Activated CD4-positive, alpha-beta T cell treated with anti-CD3 and anti-CD28 coated beads, Interleukin-2, amount 50 U/mL, for 4 hours (primary cell): Measurements from ENCODE around the gene FSIP1.

Experiments
- DNase-seq, 2 experiments: peaks; one replicate each; pipeline ENCODE4 v3.0.0-alpha.2; 2020

The FSIP1 gene

DNA sequence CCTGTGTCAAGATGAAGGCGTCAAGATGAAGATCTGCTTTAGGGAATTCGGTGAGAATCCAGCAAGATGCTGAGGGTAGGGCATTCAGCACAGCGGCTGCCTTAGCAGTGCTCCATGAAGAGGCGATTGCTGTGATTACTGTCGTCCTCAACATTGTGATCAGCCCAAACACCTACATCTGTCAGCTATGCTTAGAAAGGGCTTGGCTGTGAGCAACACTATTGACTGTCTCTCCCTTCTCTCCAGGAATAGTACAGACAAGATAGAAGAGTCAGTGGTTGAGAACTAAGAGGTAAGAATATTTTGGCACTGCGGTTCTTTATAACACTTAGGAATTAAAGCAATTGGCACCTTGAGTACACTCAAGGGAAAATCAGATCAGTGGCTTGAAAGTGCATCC, 110.5 kb downstream of the FSIP1 start:
- DNase-seq = no peak

DNA sequence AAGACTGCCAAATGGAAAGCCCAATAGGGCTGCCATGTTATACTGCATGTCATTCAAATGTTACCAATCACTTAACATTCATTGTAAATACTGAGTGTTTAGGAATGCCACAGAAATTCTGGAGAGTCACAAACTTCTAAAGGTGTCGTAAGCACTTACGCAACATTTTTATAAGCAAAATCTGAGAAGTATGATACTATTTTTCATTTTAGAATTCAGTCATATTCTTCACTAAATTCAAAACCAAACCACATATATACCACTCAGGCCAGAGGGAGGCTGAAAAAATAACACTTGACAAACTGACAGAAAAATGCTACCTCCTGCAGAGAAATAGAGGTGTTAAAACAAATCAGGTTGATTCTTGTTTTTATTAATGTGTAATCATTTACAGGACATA, 112.0 kb downstream of the FSIP1 start:
- no peak for DNase-seq

DNA sequence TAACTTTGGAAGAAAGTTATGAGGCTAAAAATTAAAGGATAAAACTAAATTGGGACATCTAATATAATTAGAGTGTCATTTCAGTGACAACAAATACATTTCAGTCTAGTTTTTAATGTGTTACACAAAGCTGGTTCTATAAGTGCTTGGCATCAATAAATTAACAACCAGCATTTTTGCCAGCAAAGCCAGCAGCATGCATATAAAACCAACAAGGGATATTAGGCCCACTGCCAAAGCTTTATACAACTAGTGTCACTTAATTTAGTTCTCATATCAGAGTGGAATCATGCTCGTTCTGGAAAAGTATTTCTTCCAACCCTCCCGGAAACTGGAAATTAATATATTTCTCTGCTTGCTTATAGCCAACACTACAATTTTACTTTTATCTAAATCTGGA, 113.0 kb downstream of the FSIP1 start:
- no peak for DNase-seq

- DNase-seq = no peak
These were observed 113.4 kb downstream of the FSIP1 start for GRCh38 chr15:39669241-39669640.

DNA sequence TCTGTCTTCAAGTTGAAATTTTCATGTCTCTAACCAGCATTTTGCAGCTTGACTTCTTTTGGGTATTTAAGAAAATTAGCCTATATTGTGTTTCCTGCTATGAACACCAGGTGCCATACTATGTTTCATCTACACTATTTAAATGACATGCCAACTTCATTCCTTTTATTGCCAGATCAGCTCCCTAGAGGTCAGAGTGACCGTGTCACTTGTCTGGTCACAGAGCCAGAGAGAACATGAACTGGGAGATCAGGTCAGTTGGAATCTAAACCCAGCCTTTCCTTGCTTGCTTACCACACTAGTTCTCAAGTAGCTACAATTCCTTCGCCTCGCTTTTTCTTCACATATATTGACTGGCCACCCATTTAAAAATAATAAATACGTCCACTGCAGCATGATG, 114.2 kb downstream of the FSIP1 start:
- DNase-seq = no peak

DNA sequence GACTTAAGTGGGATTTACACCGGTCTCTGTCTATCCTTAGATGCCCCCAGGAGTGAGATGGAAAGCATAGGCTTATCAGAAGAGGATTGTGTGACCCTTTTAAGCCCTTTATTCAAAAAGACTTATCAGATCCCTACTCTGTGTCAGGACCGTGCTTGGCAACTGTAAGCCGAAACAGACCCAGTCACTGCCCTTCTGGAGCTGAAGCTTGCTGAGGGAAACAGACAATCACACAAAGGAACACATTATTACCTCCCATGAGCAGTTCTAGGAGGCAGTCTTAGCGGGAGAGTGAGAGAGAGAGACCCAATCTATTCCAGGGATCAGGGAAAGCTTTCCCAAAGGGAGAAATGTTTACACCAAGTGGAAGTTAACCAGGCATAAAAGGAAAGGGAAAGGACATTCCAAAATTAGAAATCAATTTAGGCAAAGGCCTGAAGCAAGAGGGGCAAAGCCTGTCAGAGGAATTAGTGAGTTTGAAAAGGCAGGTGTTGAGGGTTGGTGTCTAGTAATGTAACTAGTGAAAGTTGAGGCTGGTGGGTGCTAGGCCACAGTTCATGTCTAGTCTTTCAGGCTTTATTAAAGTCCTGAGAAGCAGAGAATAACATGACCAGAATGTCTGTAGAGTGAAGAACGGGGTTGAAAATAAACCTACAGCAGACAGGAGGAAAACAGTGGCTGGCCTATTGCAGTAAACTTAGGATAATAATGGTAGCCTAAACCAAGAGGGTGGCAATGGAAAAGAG, 115.1 kb downstream of the FSIP1 start:
- DNase-seq = no peak

DNA sequence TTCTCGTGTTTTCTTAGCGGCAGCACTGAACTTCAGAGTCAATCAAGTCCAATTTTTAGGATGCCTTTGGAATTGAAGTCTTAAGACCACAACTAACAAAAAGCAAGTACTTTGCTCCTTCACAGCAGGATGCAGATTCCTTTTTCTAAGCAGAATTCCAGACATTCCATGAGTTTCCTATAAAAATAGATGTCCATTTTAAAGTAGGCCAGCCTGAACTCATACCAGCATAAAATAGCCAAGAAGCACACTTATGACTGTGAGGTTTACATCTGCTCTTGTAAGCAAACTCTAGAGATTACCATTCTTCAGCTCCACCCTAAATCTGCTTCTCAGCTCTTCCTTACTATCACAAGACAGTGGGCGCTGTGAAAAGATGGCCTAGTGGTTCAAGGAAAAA, 116.0 kb downstream of the FSIP1 start:
- no peak for DNase-seq

- no peak for DNase-seq
These were observed 116.9 kb downstream of the FSIP1 start for GRCh38 chr15:39665629-39666250.

DNA sequence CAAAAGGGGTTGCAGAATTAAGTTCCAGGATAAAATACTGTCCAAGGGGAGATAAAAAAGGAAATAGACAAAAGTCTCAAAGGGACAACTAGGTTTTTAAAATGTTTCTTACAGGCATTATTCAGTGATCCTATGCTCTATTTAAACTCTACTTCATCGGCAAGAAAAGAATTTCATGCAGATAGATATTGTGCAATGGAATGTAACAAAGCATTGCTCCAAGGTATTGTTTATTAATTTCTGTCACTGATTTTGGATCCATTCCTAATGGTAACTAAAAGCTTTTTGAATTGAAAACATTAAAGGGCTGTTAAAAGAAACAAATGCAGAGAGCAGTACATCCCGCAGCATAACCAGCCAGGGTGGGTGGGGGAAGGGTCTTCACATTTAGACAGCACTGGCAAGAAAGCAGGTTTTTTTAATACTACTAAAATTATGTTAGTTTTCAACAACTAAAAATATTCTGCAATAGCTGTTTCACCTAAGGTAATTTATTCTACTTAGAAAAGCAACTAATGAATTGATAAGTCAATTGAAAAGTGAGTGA, 118.9 kb downstream of the FSIP1 start:
- no peak for DNase-seq

DNA sequence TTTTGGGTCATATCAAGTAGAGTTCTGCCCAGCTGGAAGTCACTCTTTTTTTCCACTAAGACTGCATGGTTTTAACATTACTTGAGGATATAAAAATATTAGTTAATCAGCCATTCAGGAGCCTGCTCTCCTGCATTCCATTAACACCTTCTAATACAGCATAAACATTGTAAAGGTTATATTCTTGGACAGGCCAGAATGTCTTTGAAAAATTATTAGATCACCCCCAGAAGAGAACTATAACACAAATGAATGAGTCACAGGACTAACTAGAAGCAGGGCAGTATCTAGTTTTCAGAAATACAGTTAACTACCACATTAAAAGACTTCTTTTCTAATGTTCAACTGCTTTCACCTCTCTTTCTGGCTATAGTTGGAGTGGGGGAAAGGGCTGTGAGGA, 120.9 kb downstream of the FSIP1 start:
- DNase-seq = no peak

DNA sequence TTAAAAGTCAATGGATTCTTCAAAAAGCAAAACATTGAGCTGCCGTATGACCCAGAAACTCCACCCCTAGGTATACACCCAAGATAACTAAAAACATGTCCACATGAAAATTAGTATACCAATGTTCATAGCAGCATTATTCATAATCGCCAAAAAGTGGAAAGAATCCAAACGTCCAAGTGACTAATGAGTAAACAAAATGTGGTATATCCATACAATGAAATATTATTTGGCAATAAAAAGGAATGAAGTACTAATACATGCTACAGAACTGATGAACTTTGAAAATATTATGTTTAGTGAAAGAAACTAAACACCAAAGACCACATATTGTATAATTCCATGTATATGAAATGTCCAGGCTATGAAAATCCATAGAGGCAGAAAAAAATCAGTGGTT, 123.9 kb downstream of the FSIP1 start:
- DNase-seq = no peak

- DNase-seq = no peak
These were observed 125.0 kb downstream of the FSIP1 start for GRCh38 chr15:39657668-39658067.

DNA sequence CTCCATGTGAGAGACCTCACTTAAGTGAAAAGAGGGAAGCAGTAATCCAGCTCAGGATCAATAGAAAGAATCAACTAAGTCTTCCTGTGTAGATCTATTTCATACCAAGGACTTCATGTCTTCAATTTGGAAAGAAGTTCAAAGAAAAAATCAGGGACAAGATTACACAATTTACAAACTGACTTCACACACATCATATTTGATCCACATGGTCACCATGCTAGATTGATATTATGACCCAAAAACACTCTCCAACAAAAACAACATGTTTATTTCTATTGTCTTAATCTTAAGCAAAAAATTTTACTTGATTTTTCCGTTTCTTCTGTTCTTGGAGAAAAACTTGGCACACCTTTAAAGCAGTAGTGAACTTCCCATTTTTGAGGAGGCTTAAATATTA, 125.5 kb downstream of the FSIP1 start:
- DNase-seq = no peak

- no peak for DNase-seq
These were observed 128.3 kb downstream of the FSIP1 start for GRCh38 chr15:39654304-39654703.

- no peak for DNase-seq
These were observed 130.8 kb downstream of the FSIP1 start for GRCh38 chr15:39651881-39652280.

- DNase-seq = no peak
These were observed 131.3 kb downstream of the FSIP1 start for GRCh38 chr15:39651295-39651694.

DNA sequence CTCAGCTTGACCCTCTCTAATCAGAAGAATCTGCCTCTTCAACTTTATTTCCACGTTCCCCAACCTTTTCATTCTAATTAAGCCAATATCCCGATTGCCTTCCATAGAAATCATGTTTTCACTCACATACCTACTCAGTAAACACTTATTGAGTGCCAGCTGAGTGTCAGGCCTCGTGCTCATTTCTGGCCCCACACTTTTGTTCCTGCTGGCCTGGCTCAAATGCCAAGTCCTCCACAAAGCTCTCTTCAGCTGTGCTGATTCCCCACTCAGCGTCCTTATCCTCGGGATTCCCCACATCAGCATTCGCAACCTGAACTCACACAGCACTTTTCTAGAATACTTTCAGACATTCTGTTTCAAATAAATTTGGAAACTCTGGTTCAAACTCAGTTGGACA, 132.9 kb downstream of the FSIP1 start:
- no peak for DNase-seq

DNA sequence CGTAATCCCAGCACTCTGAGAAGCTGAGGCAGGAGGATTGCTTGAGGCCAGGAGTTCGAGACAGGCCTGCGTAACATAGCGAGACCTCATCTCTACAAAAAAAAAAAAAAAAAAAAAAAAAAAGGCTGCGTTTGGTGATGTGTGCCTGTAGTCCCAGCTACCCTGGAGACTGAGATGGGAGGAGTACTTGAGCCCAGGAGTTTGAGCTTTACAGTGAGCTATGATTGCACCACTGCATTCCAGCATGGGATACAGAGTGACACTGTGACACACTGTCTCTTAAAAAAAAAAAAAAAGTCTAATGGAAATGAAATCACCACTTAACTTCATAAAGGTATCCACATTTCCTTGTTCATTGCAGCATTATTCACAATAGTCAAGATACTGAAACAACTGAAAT, 136.2 kb downstream of the FSIP1 start:
- no peak for DNase-seq

DNA sequence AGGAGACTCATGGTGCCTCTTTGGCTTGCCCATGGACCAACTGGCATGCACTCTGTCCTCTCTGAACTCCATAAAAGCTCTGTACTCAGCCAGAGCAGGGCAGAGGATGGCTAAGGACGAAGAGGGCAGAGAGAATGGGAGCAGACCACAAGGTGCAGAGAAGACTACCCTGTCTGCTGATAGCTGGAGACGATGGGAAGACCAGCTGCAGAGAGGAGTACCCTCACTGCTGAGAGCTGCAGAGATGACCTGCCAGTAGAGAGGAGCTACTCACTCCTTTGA, 136.7 kb downstream of the FSIP1 start:
- no peak for DNase-seq

DNA sequence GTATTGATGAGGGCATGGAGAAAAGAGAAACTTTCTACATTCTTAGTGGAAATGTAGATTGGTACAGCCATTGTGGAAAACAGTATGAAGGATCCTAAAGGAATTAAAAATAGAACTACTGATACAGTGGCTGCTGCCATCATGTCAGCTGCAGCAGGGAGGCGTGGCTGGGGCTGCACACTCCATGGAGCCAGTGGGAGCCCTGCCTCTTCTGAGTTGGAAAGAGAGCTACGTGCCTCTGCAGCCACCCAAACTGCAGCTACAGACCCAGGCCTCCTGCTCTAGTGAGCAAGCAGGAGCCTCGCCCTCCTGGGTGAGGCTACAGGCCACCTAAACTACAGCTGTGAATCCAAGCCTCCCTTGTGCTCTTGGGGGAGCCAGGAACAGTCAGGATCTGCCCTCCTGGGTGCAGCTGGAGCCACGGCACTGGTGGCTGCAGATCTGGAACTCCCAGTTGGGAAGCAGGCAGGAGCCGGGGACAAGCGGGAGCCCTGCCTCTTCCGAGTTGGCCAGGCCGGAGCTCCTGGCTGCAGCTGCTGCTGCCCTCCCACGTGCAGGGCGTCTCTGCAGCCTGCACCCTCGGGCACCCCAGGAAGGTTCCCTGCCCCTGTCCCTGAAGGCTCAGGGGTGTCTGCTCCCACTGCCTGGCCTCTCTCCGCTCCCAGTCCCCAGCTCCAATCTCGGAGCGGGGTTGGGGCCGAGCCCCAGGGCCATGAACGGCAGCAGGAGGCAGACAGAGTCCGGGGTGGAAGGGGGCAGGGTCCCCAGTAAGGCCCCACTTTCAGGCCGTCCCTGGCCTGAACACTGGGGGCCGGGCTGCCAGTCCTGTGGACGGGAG, 137.3 kb downstream of the FSIP1 start:
- DNase-seq = no peak

DNA sequence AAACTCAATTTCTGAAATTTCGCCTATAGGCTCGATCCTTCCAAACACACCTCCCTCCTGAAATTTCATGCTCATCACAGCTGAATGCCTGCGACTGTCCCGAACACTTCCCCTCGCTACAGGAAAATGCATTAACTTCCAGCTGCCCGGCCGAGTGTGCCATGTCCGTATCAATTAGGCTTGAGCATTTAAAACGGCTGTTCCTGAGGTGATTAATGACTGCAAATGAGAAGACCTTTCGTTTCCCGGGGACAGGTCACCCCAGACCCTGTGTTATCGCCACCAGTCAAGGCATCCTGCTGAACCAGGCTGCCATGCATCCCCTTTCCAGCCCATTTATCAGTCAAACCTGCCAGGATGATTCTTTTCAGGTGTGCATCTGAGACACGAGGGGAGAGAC, 138.5 kb downstream of the FSIP1 start:
- no peak for DNase-seq

- no peak for DNase-seq
These were observed 138.9 kb downstream of the FSIP1 start for GRCh38 chr15:39643727-39644126.

DNA sequence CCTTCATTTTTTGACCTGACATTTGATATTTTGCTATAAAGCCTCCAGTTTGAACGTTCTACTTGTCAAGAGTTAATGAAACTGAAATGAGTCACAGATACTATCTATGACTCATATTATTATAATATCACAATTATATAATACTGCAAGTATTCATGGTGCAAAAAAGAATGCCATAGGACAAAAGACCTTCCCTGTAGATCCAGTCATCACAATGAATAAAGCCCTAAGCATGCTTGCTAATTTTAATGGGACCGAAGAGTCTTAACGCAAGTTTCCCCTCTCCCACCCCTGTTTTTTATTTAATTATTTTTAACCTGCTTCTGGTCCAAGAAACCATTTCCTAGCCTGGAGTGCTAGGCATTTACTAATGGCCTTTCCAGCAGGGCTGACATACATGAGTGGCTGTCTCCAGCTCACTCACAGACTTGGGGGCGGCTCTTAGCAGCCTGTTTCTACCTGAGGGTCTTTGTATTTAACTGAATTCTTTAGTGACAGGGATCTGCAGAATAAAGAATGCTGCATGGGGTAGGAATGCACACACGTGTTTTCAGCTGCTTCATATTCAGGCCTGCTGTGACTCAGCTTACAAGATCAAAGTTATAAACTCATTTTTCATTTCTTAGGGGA, 140.5 kb downstream of the FSIP1 start:
- no peak for DNase-seq
